Measurements from ENCODE around the gene CA14.
"Not testable (repeated sequence)": the region's sequence is repeated elsewhere in the genome, so short reads cannot be mapped to it uniquely, and the experiment has no call there.

CA14 gene

GRCh38 chr1:150235852-150236613, 21.5 kb upstream of the CA14 start, which contains the start of gene ANP32E:
ANP32E (minus strand) TSS chr1:150236112; CDS start chr1:150235786, 326 bp downstream.
- in situ Hi-C loops (cut with MboI; ENCODE audit: low sequenced_read_pairs): no loop called here

GRCh38 chr1:150236614-150237100, 20.9 kb upstream of the CA14 start:
- in situ Hi-C loops (cut with MboI; ENCODE audit: low sequenced_read_pairs): no loop called here

- in situ Hi-C loops (cut with MboI; ENCODE audit: low sequenced_read_pairs): not testable (repeated sequence)
Measured at GRCh38 chr1:150237176-150237575, 20.4 kb upstream of the CA14 start.

DNA sequence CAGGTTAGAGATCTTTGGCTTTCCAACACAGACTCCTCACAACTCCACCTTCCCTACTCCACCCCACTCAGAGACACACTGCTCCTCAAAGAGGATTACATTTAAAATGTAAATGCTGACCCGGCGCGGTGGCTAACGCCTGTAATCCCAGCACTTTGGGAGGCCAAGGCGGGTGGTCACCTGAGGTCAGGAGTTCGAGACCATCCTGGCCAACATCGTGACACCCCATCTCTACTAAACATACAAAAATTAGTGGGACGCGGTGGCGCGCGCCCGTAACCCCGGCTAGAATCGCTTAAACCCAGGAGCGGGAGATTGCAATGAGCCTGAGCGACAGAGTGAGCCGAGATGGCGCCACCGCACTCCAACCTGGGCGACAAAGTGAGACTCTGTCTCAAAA, 19.8 kb upstream of the CA14 start:
- in situ Hi-C loops (cut with MboI; ENCODE audit: low sequenced_read_pairs): no loop called here

DNA sequence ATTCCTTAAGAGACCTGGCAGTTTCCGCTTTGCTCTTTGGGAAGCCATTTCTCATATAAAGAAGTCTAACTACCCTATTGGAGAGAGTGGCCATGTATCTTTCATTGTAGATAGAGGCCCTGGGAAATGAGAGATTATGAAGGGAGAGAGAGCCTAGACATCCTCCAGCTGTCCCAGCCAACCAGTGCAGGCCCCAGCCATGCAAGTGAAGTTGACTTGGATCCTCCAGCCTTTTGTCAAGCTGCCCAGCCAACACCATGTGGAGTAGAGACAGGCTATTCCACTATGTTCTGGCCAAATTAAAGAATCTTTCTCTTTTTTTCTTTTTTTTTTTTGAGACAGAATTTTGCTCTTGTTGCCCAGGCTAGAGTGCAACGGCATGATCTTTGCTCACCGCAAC, 14.6 kb upstream of the CA14 start:
- in situ Hi-C loops (cut with MboI; ENCODE audit: low sequenced_read_pairs): no loop called here

DNA sequence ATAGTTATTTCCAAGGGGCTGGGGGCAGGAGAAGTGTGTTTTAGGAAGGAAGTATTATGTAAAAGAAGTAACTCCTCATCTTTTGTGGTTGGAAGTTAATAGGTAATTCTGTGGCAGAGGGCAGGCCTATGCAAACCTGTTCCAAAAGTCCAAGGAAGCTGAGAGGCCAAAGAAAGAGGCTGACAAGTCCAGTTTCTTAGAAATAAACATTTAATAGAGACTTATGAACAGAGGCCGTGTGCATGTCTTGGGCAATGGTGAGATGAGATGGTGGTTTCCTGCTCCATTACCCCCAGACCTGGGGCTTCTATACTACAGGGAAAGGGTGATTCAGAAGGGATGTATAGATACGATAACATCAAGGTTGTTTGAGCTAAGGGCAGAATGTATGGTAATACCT, 7.6 kb upstream of the CA14 start:
- in situ Hi-C loops (cut with MboI; ENCODE audit: low sequenced_read_pairs): no loop called here

GRCh38 chr1:150256198-150256553, 1.4 kb upstream of the CA14 start:
- in situ Hi-C loops (cut with MboI; ENCODE audit: low sequenced_read_pairs): no loop called here

DNA sequence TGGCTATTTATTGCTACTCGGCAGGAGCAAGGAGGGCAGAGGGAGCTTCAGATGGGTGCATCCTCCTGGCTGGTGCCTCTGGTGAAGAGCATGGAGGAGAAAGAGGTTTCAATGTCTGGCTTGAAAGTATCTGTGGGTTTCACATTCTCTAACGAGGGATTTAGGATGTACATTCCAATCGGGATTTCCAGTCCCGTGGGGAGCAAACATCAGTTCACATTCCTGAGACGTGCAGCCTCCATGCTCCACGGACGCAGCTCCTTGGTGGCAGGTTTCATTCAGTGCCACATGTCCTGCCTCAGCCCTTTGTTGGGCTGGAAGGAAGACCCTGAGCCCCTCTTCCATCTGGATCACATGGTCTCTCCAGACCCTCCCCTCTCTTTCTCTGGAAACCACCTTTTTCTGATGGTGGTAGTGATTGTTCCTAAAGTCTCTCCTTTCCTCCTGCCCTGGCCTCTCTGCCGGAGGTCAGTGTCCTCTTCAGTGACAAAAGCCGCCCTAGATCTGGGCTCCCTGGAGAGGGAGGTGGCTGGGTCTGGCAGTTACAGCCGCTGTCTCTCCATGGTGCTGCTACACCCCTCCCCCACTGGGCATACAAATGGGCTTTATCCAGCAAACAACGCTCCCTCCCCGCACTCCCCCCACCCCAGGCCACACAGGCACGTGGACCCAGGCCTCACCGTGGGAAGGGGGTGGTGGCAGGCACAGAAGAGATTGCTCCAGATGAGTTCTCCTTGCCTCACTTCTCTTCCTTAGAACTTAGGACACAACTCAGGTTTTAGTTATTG, 826 bp upstream of the CA14 start:
- in situ Hi-C loops (cut with MboI; ENCODE audit: low sequenced_read_pairs): no loop called here

GRCh38 chr1:150259217-150259616, 1.6 kb downstream of the CA14 start:
- in situ Hi-C loops (cut with MboI; ENCODE audit: low sequenced_read_pairs): no loop called here

- in situ Hi-C loops (cut with MboI; ENCODE audit: low sequenced_read_pairs): no loop called here
Measured at GRCh38 chr1:150259758-150260669, 2.4 kb downstream of the CA14 start.

DNA sequence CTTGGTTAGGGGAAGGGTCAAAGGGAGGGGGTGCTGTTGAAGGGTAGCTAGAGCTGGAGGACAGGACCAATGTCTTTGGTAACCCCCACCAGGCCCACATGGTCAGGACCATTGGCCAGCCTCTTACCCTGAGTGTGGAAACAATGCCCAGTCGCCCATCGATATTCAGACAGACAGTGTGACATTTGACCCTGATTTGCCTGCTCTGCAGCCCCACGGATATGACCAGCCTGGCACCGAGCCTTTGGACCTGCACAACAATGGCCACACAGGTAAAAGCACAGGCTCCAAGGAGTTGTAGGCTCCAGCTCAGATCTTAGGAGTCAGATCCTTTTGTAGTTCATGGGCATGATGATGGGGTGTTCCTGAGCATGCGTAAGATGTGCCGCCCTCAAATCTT, 3.8 kb downstream of the CA14 start:
- in situ Hi-C loops (cut with MboI; ENCODE audit: low sequenced_read_pairs): no loop called here

GRCh38 chr1:150262388-150263320, 5.1 kb downstream of the CA14 start:
- in situ Hi-C loops (cut with MboI; ENCODE audit: low sequenced_read_pairs): no loop called here

GRCh38 chr1:150263549-150263948, 6.0 kb downstream of the CA14 start:
- in situ Hi-C loops (cut with MboI; ENCODE audit: low sequenced_read_pairs): no loop called here

- in situ Hi-C loops (cut with MboI; ENCODE audit: low sequenced_read_pairs): no loop called here
Measured at GRCh38 chr1:150267896-150268295, 10.3 kb downstream of the CA14 start.

- in situ Hi-C loops (cut with MboI; ENCODE audit: low sequenced_read_pairs): no loop called here
Measured at GRCh38 chr1:150268340-150268704, 10.7 kb downstream of the CA14 start.

DNA sequence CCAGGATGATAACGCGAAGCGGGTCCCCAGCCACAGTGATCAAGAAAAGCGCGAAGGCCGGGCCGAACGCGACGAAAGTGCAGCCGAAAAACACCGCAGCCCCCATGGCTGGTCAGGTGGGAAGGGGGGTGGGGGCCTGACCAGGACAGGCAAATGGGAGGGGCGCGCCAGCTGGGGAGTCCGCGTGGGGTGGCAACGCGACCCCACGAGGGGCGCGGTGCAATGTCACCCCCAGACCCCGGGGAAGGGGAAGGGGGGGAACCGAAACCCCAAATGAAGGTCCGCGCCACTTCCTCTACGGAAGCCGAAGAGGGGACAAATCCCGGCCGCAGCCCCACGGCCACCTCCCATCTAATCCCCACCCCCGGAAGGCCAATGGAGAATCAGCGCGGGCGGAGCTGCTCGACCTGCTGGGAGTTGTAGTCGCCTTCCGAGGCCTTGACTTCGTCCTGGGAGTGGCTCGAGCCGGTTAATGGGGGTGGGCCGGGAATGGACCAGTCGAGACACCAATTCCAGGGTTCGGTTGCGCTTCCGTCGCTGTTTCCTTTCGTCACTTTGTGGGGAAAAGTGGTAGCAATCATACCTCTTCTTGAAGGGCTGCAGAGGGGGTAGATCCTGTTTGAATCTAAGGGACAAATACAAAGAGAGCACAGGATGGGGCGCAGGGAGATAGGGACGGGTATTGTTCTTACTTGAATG, 11.3 kb downstream of the CA14 start, which contains the start of gene APH1A:
APH1A (minus strand) TSS at position 312 of the 699 bp plus-strand sequence; CDS start at position 106, 206 bp downstream.
- in situ Hi-C loops (cut with MboI; ENCODE audit: low sequenced_read_pairs): no loop called here

DNA sequence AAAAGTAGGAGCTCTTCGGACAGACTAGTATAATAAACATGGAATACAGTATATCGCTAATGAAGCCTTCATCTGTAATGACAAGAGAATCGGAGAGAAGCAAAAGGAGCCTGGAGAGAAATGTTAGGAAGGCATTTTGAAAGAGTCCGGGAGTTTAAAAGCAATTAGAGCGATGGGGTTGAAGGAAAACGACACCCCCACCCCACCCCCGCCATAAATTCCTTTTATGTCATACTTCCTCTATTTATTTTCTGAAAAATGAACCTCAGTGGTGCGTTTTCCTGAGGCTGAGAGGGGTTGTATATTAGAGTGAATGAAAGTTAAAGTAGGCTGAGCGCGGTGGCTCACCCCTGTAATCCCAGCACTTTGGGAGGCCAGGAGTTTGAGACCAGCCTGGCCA, 11.9 kb downstream of the CA14 start:
- in situ Hi-C loops (cut with MboI; ENCODE audit: low sequenced_read_pairs): no loop called here

GRCh38 chr1:150271291-150271959, 13.9 kb downstream of the CA14 start:
- in situ Hi-C loops (cut with MboI; ENCODE audit: low sequenced_read_pairs): no loop called here

DNA sequence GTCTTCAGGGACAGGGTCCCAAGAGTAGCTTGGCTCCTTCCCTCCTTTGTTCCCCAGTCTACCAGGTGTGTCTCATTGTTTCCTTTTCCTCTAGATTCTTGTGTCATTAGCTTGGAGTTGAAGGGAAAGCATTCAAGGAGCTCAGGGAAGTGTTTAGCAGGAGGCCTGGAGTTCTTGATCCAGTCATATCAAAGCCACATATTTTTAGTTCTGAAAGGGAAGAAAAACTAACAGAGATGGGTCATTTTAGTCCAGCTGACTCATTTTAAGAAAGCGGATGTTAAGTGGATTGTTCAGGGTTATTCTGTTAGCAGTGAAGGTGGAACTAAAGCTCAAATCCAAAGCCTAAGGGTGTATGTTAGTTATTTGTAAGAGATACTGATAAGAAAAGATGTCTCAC, 15.7 kb downstream of the CA14 start:
- in situ Hi-C loops (cut with MboI; ENCODE audit: low sequenced_read_pairs): no loop called here

All from hTERT RPE-1 (cell line).